Astrocyte (in vitro differentiated cells and primary cell): ENCODE results near the gene GMDS. TPM values are rescaled to one million over a fixed set of nuclear protein-coding genes. Genes with fewer than 3 reads are reported as not detected.

ENCODE experiments used
- DNase-seq: peaks from one replicate; pipeline ENCODE4 v3.0.0-alpha.2; 2010; ENCODE audit warnings: low read depth
- FAIRE-seq: peaks from 2 replicates; lab custom pipeline; 2011; peaks lifted over from hg19 to GRCh38; lab: Jason Lieb, UNC
- H2AFZ ChIP-seq: 2 replicates; pipeline ENCODE4 v1.6.0; 2012; ENCODE audit warnings: low read depth, low read length, inconsistent platforms
- H3K27ac ChIP-seq: 2 replicates; pipeline ENCODE4 v1.5.1; 2011; ENCODE audit warnings: low read depth, low read length, inconsistent platforms
- H3K27me3 ChIP-seq: 2 replicates; pipeline ENCODE4 v1.6.0; 2011; ENCODE audit warnings: low read length, inconsistent platforms; ENCODE audit not compliant: insufficient read depth
- H3K36me3 ChIP-seq: 2 replicates; pipeline ENCODE4 v1.5.1; 2011; ENCODE audit warnings: low read length, inconsistent platforms; ENCODE audit not compliant: insufficient read depth
- H3K4me1 ChIP-seq: 2 replicates; pipeline ENCODE4 v1.5.1; 2011; ENCODE audit warnings: low read length, inconsistent platforms; ENCODE audit not compliant: insufficient read depth
- H3K4me2 ChIP-seq: 2 replicates; pipeline ENCODE4 v1.6.0; 2012; ENCODE audit warnings: low read length, inconsistent platforms
- H3K4me3 ChIP-seq: 2 replicates; pipeline ENCODE4 v1.5.1; 2011; ENCODE audit warnings: low read depth, mild to moderate bottlenecking, low read length, inconsistent platforms; ENCODE audit not compliant: insufficient read depth
- H3K79me2 ChIP-seq: 2 replicates; pipeline ENCODE4 v1.6.0; 2012; ENCODE audit warnings: mild to moderate bottlenecking, low read length, inconsistent platforms; ENCODE audit not compliant: insufficient read depth
- H3K9ac ChIP-seq: 2 replicates; pipeline ENCODE4 v1.6.0; 2012; ENCODE audit warnings: mild to moderate bottlenecking, low read length, inconsistent platforms
- H3K9me3 ChIP-seq: 2 replicates; pipeline ENCODE4 v1.5.1; 2012; ENCODE audit warnings: low read depth, mild to moderate bottlenecking, low read length, inconsistent platforms; ENCODE audit not compliant: insufficient read depth
- H4K20me1 ChIP-seq: 2 replicates; pipeline ENCODE4 v1.6.0; 2012; ENCODE audit warnings: low read length, inconsistent platforms; ENCODE audit not compliant: insufficient read depth
- H3K27ac Mint-ChIP-seq: one replicate; pipeline ENCODE4 v1.8.0; 2021; ENCODE audit warnings: mild to moderate bottlenecking, mixed read lengths; ENCODE audit not compliant: unreplicated experiment
- H3K27me3 Mint-ChIP-seq: one replicate; pipeline ENCODE4 v1.8.0; 2021; ENCODE audit warnings: low read depth, mixed read lengths; ENCODE audit not compliant: unreplicated experiment
- H3K36me3 Mint-ChIP-seq: one replicate; pipeline ENCODE4 v1.8.0; 2021; ENCODE audit warnings: low read depth, mixed read lengths; ENCODE audit not compliant: unreplicated experiment
- H3K4me1 Mint-ChIP-seq: one replicate; pipeline ENCODE4 v1.8.0; 2021; ENCODE audit warnings: low read depth, mixed read lengths; ENCODE audit not compliant: unreplicated experiment
- H3K4me3 Mint-ChIP-seq: one replicate; pipeline ENCODE4 v1.8.0; 2021; ENCODE audit warnings: mild to moderate bottlenecking, moderate library complexity, mixed read lengths; ENCODE audit not compliant: unreplicated experiment
- H3K9me3 Mint-ChIP-seq: one replicate; pipeline ENCODE4 v1.8.0; 2021; ENCODE audit warnings: mild to moderate bottlenecking, mixed read lengths; ENCODE audit not compliant: unreplicated experiment
- EZH2 ChIP-seq: IDR thresholded peaks from 2 replicates; pipeline ENCODE4 v1.6.1; 2012; ENCODE audit warnings: mild to moderate bottlenecking, low read length, inconsistent platforms; ENCODE audit not compliant: insufficient read depth
- total RNA-seq: library from RNA; stranded (reverse); gene quantifications from 2 replicates; pipeline ENCODE4 v1.2.1, GENCODE V29; 2021
- TF ChIP-seq, protein P1 (sequence below): IDR thresholded peaks from 2 replicates; pipeline ENCODE4 v1.5.1; 2011; ENCODE audit warnings: low read depth, mild to moderate bottlenecking, inconsistent platforms, low read length, moderate library complexity; ENCODE audit not compliant: insufficient read depth

Gene GMDS
- total RNA-seq, 1 donor from 2014 or later = 9.4 TPM

DNA sequence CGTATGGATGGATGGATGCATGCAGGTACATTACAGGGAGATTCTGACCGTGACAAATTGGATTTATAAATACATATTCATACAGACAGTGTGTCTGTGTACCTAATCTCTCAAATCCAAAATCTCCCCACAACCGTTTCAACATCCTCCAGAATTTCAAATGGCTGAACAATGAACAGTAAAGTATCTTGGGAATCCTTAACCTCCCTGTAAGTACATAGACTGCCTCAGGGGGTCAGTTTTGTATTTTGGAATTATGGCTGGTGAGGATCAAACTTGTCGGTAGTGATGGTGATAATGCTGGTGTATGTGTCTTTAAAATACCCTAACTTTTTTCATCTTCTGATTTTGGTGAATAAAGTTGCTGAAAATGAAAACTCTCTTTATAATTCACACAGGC is 389.5 kb downstream of the GMDS start:
- no peaks in the 10 kb centered on the region for H4K20me1 ChIP-seq
- no peaks in the 10 kb centered on the region for H3K27me3 ChIP-seq
- Mint-ChIP-seq H3K4me3 (no peak overlapping the region), H3K4me1 (no peaks in the 10 kb centered on the region), H3K27ac (no peak overlapping the region), H3K27me3 (no peaks in the 10 kb centered on the region), H3K36me3 (no peaks in the 10 kb centered on the region), H3K9me3 (no peaks in the 10 kb centered on the region)
- FAIRE-seq = no peak
- no peak overlapping the region for H3K4me3 ChIP-seq
- no peaks in the 10 kb centered on the region for H3K79me2 ChIP-seq
- no peak overlapping the region for H3K27ac ChIP-seq
- TF ChIP-seq, protein P1, sequence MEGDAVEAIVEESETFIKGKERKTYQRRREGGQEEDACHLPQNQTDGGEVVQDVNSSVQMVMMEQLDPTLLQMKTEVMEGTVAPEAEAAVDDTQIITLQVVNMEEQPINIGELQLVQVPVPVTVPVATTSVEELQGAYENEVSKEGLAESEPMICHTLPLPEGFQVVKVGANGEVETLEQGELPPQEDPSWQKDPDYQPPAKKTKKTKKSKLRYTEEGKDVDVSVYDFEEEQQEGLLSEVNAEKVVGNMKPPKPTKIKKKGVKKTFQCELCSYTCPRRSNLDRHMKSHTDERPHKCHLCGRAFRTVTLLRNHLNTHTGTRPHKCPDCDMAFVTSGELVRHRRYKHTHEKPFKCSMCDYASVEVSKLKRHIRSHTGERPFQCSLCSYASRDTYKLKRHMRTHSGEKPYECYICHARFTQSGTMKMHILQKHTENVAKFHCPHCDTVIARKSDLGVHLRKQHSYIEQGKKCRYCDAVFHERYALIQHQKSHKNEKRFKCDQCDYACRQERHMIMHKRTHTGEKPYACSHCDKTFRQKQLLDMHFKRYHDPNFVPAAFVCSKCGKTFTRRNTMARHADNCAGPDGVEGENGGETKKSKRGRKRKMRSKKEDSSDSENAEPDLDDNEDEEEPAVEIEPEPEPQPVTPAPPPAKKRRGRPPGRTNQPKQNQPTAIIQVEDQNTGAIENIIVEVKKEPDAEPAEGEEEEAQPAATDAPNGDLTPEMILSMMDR = no peak
- TF ChIP-seq EZH2 = no peak
- H3K36me3 ChIP-seq = no peaks in the 10 kb centered on the region
- no peaks in the 10 kb centered on the region for H3K4me1 ChIP-seq
- H3K9me3 ChIP-seq = no peaks in the 10 kb centered on the region
- no peak overlapping the region for H3K9ac ChIP-seq
- no peak overlapping the region for H3K4me2 ChIP-seq
- DNase-seq = no peak
- no peak overlapping the region for H2AFZ ChIP-seq

DNA sequence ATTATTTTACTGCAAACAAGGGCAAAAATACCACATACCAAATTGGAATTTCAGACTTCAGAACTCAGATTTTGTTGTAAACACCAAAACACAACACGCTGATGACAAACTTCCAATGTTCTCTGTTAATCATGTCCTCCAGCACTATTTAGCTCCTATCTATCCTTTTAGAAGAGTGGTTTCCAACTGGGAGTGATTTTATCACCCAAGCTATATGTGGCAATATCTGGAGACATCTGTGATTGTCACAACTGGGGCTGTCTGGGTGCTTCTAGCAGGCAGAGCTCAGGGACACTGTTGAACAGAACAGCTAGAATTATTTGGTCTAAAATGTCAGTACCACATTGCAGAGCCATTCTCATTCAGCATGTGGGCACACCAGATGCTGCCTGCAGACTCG is 391.1 kb downstream of the GMDS start:
- Histone ChIP-seq H3K9ac (no peak overlapping the region), H4K20me1 (no peaks in the 10 kb centered on the region), H3K27ac (no peak overlapping the region), H2AFZ (no peak overlapping the region), H3K4me1 (no peaks in the 10 kb centered on the region), H3K4me2 (no peak overlapping the region), H3K36me3 (no peaks in the 10 kb centered on the region), H3K4me3 (no peak overlapping the region), H3K27me3 (no peaks in the 10 kb centered on the region), H3K79me2 (no peaks in the 10 kb centered on the region), H3K9me3 (no peaks in the 10 kb centered on the region)
- DNase-seq (no peak), FAIRE-seq (no peak)
- H3K36me3 Mint-ChIP-seq = no peaks in the 10 kb centered on the region
- H3K9me3 Mint-ChIP-seq = no peaks in the 10 kb centered on the region
- no peaks in the 10 kb centered on the region for H3K4me1 Mint-ChIP-seq
- H3K27me3 Mint-ChIP-seq = no peaks in the 10 kb centered on the region
- no peak overlapping the region for H3K27ac Mint-ChIP-seq
- TF ChIP-seq, protein P1 = no peak
- no peak for TF ChIP-seq EZH2
- H3K4me3 Mint-ChIP-seq = no peak overlapping the region

DNA sequence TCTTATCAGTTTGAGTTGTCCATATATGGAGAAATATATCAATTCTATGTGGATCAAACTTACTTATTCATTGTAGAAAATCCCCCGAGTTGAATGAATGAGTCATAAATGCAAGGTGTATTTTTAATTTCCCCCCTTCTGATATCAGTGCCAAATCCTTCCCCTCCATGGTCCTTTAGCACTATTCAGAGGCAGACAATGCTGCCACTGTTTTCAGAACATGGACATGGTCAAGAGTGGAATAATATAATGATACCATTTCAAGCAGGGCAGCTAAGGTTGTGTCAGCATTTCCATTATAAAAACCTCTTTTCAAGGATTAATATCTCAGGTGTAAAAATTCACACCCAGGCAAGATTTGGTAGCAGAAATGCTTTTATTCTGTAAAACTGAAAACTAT is 391.6 kb downstream of the GMDS start:
- H3K27me3 ChIP-seq = no peaks in the 10 kb centered on the region
- H3K27ac ChIP-seq = no peak overlapping the region
- Mint-ChIP-seq H3K27ac (no peak overlapping the region), H3K4me1 (no peaks in the 10 kb centered on the region), H3K27me3 (no peaks in the 10 kb centered on the region), H3K9me3 (no peaks in the 10 kb centered on the region), H3K36me3 (no peaks in the 10 kb centered on the region), H3K4me3 (no peak overlapping the region)
- no peaks in the 10 kb centered on the region for H3K36me3 ChIP-seq
- no peak overlapping the region for H3K4me2 ChIP-seq
- no peak for TF ChIP-seq EZH2
- TF ChIP-seq, protein P1 = no peak
- no peaks in the 10 kb centered on the region for H3K4me1 ChIP-seq
- H3K9me3 ChIP-seq = no peaks in the 10 kb centered on the region
- no peak overlapping the region for H2AFZ ChIP-seq
- no peak overlapping the region for H3K4me3 ChIP-seq
- no peaks in the 10 kb centered on the region for H4K20me1 ChIP-seq
- no peak for FAIRE-seq
- no peak overlapping the region for H3K9ac ChIP-seq
- H3K79me2 ChIP-seq = no peaks in the 10 kb centered on the region
- no peak for DNase-seq
